H1 (cell line): Measurements from ENCODE around the gene BCL2L1. TPM values are rescaled to one million over a fixed set of nuclear protein-coding genes. Genes with fewer than 3 reads are reported as not detected.

ENCODE experiments used
- CEBPB ChIP-seq: IDR thresholded peaks from 2 replicates; pipeline ENCODE4 v1.6.1; 2012; ENCODE audit warnings: low read depth, low read length
- CREB1 ChIP-seq: IDR thresholded peaks from 2 replicates; pipeline ENCODE4 v1.6.1; 2012; ENCODE audit warnings: inconsistent platforms
- HDAC2 ChIP-seq, 2 experiments: fragments of 300-600 bp in 1 of 2; sonication (generic) in 1 of 2; IDR thresholded peaks; 2 replicates each; pipeline ENCODE4 v1.6.1; 2011 to 2012; ENCODE audit warnings: low read depth in 2 of 2, low read length in 2 of 2, mild to moderate bottlenecking in 2 of 2, moderate library complexity in 2 of 2, borderline replicate concordance in 1 of 2, inconsistent platforms in 1 of 2
- KDM1A ChIP-seq: fragments of 200-600, 300-600 bp; sonication (generic); IDR thresholded peaks from 2 replicates; pipeline ENCODE4 v1.7.1; 2016; ENCODE audit warnings: mild to moderate bottlenecking, low read length, borderline replicate concordance
- KDM5A ChIP-seq: fragments of 200-600 bp; IDR thresholded peaks from 2 replicates; pipeline ENCODE4 v1.7.1; 2012; ENCODE audit warnings: mild to moderate bottlenecking, low read length, inconsistent platforms, mixed read lengths
- TBP ChIP-seq: IDR thresholded peaks from 2 replicates; pipeline ENCODE4 v1.6.1; 2011; ENCODE audit warnings: low read depth, low read length, improper control_type of control experiment
- polyA plus RNA-seq, 7 experiments: library from polyadenylated mRNA; depleted of rRNA in 3 of 7; stranded (reverse) in 5 of 7; unstranded in 2 of 7; fragments of >200 nt in 5 of 7; fragments of 200-250 nt in 2 of 7; gene quantifications; 1 replicate in 5 of 7; 2 replicates in 1 of 7; 4 replicates in 1 of 7; pipeline versions ENCODE4 v1.2.1 to v1.2.3, GENCODE V29; 2011 to 2013; ENCODE audit warnings: missing spikeins in 2 of 7, mixed read lengths in 2 of 7
- total RNA-seq: library from RNA; stranded (reverse); fragmentation: NEBNext Ultra II Directional; extraction: Animal tissue kit (Norgen Biotek cat#: 25700); gene quantifications from 2 replicates; pipeline ENCODE4 v1.2.1, GENCODE V29; 2021

Gene BCL2L1
- total and polyA plus RNA-seq, 2 of the 8 experiments (the other 6 are each of a cell fraction or from before 2014, with no cell fraction given), result 64.9 to 66.1 TPM

- TF ChIP-seq HDAC2 (IDR thresholded peaks at IDR 0.05; ENCODE audit: borderline replicate concordance in 1 of 2, low read depth in 2 of 2, low read length in 2 of 2), result no peak
- TF ChIP-seq TBP, result no peak
- TF ChIP-seq CEBPB, result no peak
- TF ChIP-seq KDM1A, result no peak
- no peak for TF ChIP-seq CREB1
- TF ChIP-seq KDM5A, result no peak
Observed at GRCh38 chr20:31685853-31686643, 36.6 kb downstream of the BCL2L1 start (continued).
